GM19023 (cell line): ENCODE results near the gene PXK.
A peak's percentile ranks its signal among the peaks of the same experiment; 100 is the strongest.
"Not testable (repeated sequence)": the region's sequence is repeated elsewhere in the genome, so short reads cannot be mapped to it uniquely, and the experiment has no call there.

Source experiments
- ATAC-seq: cut with Tn5 transposase; IDR thresholded peaks from one replicate; pipeline ENCODE4 v1.9.1; 2021; ENCODE audit warnings: mild to moderate bottlenecking, moderate library complexity; ENCODE audit not compliant: unreplicated experiment

The PXK gene

GRCh38 chr3:58323529-58324390 is 8.9 kb upstream of the PXK start:
- no peak for ATAC-seq

- ATAC-seq = no peak
These were observed 8.0 kb upstream of the PXK start for GRCh38 chr3:58324391-58325390.

GRCh38 chr3:58325525-58325992 is 7.1 kb upstream of the PXK start:
- ATAC-seq = no peak

- no peak for ATAC-seq
These were observed 6.3 kb upstream of the PXK start for GRCh38 chr3:58326267-58326900.

GRCh38 chr3:58329150-58329921 is 3.4 kb upstream of the PXK start:
- no peak for ATAC-seq

GRCh38 chr3:58329922-58330413 is 2.7 kb upstream of the PXK start:
- ATAC-seq = no peak

- ATAC-seq = no peak
These were observed 1.0 kb upstream of the PXK start for GRCh38 chr3:58331593-58332152.

GRCh38 chr3:58333206-58334012 is 717 bp downstream of the PXK start:
- peak; percentile 37 for ATAC-seq

- ATAC-seq = no peak
These were observed 1.3 kb downstream of the PXK start for GRCh38 chr3:58334013-58334321.

- ATAC-seq = no peak
These were observed 1.8 kb downstream of the PXK start for GRCh38 chr3:58334506-58334884.

GRCh38 chr3:58335652-58335947 is 2.9 kb downstream of the PXK start:
- no peak for ATAC-seq

- no peak for ATAC-seq
These were observed 3.6 kb downstream of the PXK start for GRCh38 chr3:58336135-58336882.

- ATAC-seq = no peak
These were observed 4.5 kb downstream of the PXK start for GRCh38 chr3:58337190-58337589.

- ATAC-seq = not testable (repeated sequence)
These were observed 6.5 kb downstream of the PXK start for GRCh38 chr3:58339146-58339545.

GRCh38 chr3:58340594-58341244 is 8.0 kb downstream of the PXK start:
- ATAC-seq = no peak

GRCh38 chr3:58341376-58341775 is 8.7 kb downstream of the PXK start:
- ATAC-seq = no peak

GRCh38 chr3:58342676-58343075 is 10.0 kb downstream of the PXK start:
- no peak for ATAC-seq

- no peak for ATAC-seq
These were observed 12.8 kb downstream of the PXK start for GRCh38 chr3:58345457-58345856.
